Astrocyte of the cerebellum (primary cell): ENCODE data around the gene HAUS1.
A peak's percentile ranks its signal among the peaks of the same experiment; 100 is the strongest.

Source experiments
- DNase-seq: peaks from one replicate; pipeline ENCODE4 v3.0.0-alpha.2; 2011; ENCODE audit warnings: low read depth
- H3K4me3 ChIP-seq: 2 replicates; pipeline ENCODE4 v1.5.1; 2011; ENCODE audit warnings: mild to moderate bottlenecking, low read depth, low read length, moderate library complexity
- CTCF ChIP-seq: IDR thresholded peaks from 2 replicates; pipeline ENCODE4 v1.5.1; 2012; ENCODE audit warnings: low read length, low read depth, moderate library complexity, mild to moderate bottlenecking; ENCODE audit errors: missing control alignments
- in situ Hi-C: cut with HindIII; loops from 2 replicates; pipeline ENCODE4 v1.10.0; 2017; ENCODE audit warnings: low sequenced_read_pairs

HAUS1 gene

GRCh38 chr18:46062781-46063180 is 41.4 kb upstream of the HAUS1 start:
- DNase-seq = no peak
- TF ChIP-seq CTCF = no peak
- in situ Hi-C loops = no loop called here
- H3K4me3 ChIP-seq = no peak overlapping the region

GRCh38 chr18:46067438-46068007 is 36.7 kb upstream of the HAUS1 start:
- no peak for DNase-seq
- in situ Hi-C loops = no loop called here
- no peak for TF ChIP-seq CTCF
- no peak overlapping the region for H3K4me3 ChIP-seq

GRCh38 chr18:46068763-46069162 is 35.4 kb upstream of the HAUS1 start:
- H3K4me3 ChIP-seq = no peak overlapping the region
- TF ChIP-seq CTCF = no peak
- in situ Hi-C loops = no loop called here
- DNase-seq = no peak

- DNase-seq = no peak
- no peak for TF ChIP-seq CTCF
- no peak overlapping the region for H3K4me3 ChIP-seq
- in situ Hi-C loops = no loop called here
Measured at GRCh38 chr18:46069524-46069923, 34.7 kb upstream of the HAUS1 start.

GRCh38 chr18:46070232-46070631 is 34.0 kb upstream of the HAUS1 start:
- no peak overlapping the region for H3K4me3 ChIP-seq
- in situ Hi-C loops = no loop called here
- TF ChIP-seq CTCF = no peak
- no peak for DNase-seq

- no peak for TF ChIP-seq CTCF
- H3K4me3 ChIP-seq = peak overlapping the region; percentile 52
- in situ Hi-C loops = no loop called here
- DNase-seq = no peak
Measured at GRCh38 chr18:46070815-46071652, 33.2 kb upstream of the HAUS1 start.
